ENCODE measurements around the gene PROCA1.
A peak's percentile ranks its signal among the peaks of the same experiment; 100 is the strongest.

PROCA1 gene

DNA sequence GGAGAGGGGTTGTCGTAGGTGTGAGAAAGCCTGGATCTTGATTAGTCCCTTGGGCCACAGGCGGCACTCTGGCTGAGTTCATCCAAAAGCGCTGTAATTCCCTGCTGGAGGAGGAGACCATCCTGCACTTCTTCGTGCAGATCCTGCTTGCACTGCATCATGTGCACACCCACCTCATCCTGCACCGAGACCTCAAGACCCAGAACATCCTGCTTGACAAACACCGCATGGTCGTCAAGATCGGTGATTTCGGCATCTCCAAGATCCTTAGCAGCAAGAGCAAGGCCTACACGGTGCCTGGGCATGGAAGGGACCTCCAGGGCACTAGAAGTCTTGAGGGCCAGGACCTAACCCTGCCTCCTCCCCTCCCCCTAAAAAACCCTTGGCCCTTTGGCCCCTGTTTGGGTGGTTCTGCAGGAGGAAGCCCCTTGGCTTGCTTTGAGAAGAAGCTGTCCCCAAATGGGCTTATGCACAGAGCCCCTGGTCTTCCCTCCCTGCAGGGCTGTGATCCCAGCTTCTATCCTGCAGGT, 23.1 kb upstream of the PROCA1 start:
- Histone ChIP-seq H3K27ac (ENCODE audit: low read length) (no peak overlapping the region), H3K9ac (ENCODE audit: low read length in 2 of 2) (no peak overlapping the region), H3K4me1 (ENCODE audit: control insufficient read depth, insufficient read depth, low read length) (no peaks in the 10 kb centered on the region)

DNA sequence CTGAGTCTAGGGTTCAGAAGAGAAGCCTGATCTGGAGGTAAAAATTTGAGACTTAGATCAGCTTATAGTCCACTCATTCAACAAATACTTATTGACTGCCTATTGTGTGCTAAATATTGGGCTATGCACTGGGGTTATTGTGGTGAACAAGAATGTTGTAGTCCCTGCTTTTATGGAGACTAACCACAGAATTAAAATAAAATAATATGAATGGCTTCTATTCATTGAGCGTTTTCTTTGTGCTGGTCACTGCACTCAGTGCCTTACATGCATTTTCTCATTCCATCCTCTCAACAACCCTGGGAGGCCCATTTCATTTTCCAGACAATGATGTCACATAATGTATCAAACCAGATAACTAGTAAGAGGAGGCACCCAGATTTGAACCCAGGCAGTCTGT, 21.7 kb upstream of the PROCA1 start:
- Histone ChIP-seq H3K36me3 (ENCODE audit: control insufficient read depth in 2 of 2, insufficient read depth in 2 of 2, low read length in 2 of 2) (peaks cover 0 to 2% of the 10 kb centered on the region in 2 donors), H3K27ac (ENCODE audit: low read length) (no peak overlapping the region)

More for the DNA sequence above, 23.1 kb upstream of the PROCA1 start:
- Histone ChIP-seq H3K4me3 (ENCODE audit: low read length in 2 of 2) (no peak overlapping the region), H3K36me3 (ENCODE audit: control insufficient read depth in 2 of 2, insufficient read depth in 2 of 2, low read length in 2 of 2) (peaks cover 0 to 2% of the 10 kb centered on the region in 2 donors), H3K9me3 (ENCODE audit: control insufficient read depth in 2 of 2, low read length in 2 of 2) (no peaks in the 10 kb centered on the region), H3K27me3 (ENCODE audit: control insufficient read depth in 1 of 2, insufficient read depth in 2 of 2, low read length in 2 of 2) (no peaks in the 10 kb centered on the region)

DNA sequence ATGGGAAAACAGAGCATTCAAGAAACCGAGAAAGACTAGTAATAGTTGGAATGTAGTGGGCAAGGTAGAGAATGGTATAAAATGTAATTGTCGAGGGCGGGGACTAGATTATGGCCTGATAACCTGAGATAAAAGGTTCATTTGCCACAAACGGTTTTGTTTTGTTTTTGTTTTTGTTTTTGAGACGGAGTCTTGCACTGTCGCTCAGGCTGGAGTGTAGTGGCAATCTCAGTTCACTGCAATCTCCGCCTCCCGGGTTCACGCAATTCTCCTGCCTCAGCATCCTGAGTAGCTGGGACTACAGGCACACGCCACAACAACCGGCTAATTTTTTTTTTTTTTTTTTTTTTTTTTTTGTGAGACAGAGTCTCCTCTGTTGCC, 18.3 kb upstream of the PROCA1 start:
- no peak overlapping the region for H3K27ac ChIP-seq (ENCODE audit: low read length)
- peaks cover 2 to 10% of the 10 kb centered on the region in 2 donors for H3K27me3 ChIP-seq (ENCODE audit: control insufficient read depth in 1 of 2, insufficient read depth in 2 of 2, low read length in 2 of 2)
- H3K36me3 ChIP-seq (ENCODE audit: control insufficient read depth in 2 of 2, insufficient read depth in 2 of 2, low read length in 2 of 2) = peaks cover 0 to 2% of the 10 kb centered on the region in 2 donors
- no peaks in the 10 kb centered on the region for H3K9me3 ChIP-seq (ENCODE audit: control insufficient read depth in 2 of 2, low read length in 2 of 2)
- no peak overlapping the region for H3K9ac ChIP-seq (ENCODE audit: low read length in 2 of 2)
- H3K4me3 ChIP-seq (ENCODE audit: low read length in 2 of 2) = no peak overlapping the region
- H3K4me1 ChIP-seq (ENCODE audit: control insufficient read depth, insufficient read depth, low read length) = peaks cover 36% of the 10 kb centered on the region

More for the DNA sequence above, 21.7 kb upstream of the PROCA1 start:
- H3K4me3 ChIP-seq (ENCODE audit: low read length in 2 of 2) = no peak overlapping the region
- H3K9me3 ChIP-seq (ENCODE audit: control insufficient read depth in 2 of 2, low read length in 2 of 2) = no peaks in the 10 kb centered on the region
- peaks cover 6% of the 10 kb centered on the region for H3K4me1 ChIP-seq (ENCODE audit: control insufficient read depth, insufficient read depth, low read length)
- no peaks in the 10 kb centered on the region for H3K27me3 ChIP-seq (ENCODE audit: control insufficient read depth in 1 of 2, insufficient read depth in 2 of 2, low read length in 2 of 2)
- no peak overlapping the region for H3K9ac ChIP-seq (ENCODE audit: low read length in 2 of 2)

DNA sequence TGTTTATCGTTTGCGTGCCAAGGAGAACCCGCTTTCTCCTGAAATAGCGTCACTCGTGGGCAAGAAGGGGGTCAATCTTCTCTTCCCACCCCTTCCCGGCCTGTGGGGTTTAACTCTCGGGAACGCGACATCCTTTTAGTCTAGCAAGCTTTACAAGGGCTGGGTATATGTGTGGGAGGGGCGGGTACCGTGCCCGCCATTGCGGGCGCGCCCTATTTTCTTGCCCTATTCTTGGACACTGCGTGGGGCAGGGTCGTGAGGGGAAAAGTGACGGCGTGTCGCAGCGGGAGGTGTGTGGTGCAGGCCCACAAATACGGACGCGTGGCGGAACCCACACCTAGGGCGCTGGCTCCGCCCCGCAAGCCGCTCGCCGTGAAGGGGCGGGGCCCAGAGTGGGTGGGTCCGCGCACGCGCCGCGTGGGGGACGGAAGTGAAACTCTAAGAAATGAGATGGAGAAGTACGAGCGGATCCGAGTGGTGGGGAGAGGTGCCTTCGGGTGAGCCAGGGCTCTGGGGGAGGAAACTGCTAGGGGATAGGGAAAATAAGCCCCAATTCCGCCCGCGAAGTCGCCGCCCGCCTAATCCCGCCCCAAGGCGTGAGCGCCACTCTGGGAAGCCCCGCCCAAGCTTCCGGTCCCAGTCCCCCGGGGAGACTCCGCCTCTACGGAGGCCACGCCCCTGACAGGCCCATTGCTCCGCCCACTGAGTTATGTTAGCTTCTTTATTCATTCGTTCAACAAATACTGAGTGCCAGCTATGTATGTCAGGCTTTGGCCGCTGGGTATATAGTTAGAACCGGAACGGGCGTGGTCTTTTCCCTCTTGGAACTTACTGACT, 16.9 kb upstream of the PROCA1 start, which contains the start of gene NEK8:
NEK8 (plus strand) TSS at position 425 of the 837 bp plus-strand sequence; CDS start at position 451, 26 bp downstream.
- peaks cover 2 to 10% of the 10 kb centered on the region in 2 donors for H3K27me3 ChIP-seq (ENCODE audit: control insufficient read depth in 1 of 2, insufficient read depth in 2 of 2, low read length in 2 of 2)
- H3K36me3 ChIP-seq (ENCODE audit: control insufficient read depth in 2 of 2, insufficient read depth in 2 of 2, low read length in 2 of 2) = peaks cover 7 to 8% of the 10 kb centered on the region in 2 donors
- H3K4me3 ChIP-seq (ENCODE audit: low read length in 2 of 2) = peak within 1 kb of the TSS; percentile 91 to 98
- H3K27ac ChIP-seq (ENCODE audit: low read length) = peak within 1 kb of the TSS; percentile 87
- no peaks in the 10 kb centered on the region for H3K9me3 ChIP-seq (ENCODE audit: control insufficient read depth in 2 of 2, low read length in 2 of 2)
- H3K4me1 ChIP-seq (ENCODE audit: control insufficient read depth, insufficient read depth, low read length) = peaks cover 37% of the 10 kb centered on the region
- H3K9ac ChIP-seq (ENCODE audit: low read length in 2 of 2) = peak within 1 kb of the TSS; percentile 77 to 88

DNA sequence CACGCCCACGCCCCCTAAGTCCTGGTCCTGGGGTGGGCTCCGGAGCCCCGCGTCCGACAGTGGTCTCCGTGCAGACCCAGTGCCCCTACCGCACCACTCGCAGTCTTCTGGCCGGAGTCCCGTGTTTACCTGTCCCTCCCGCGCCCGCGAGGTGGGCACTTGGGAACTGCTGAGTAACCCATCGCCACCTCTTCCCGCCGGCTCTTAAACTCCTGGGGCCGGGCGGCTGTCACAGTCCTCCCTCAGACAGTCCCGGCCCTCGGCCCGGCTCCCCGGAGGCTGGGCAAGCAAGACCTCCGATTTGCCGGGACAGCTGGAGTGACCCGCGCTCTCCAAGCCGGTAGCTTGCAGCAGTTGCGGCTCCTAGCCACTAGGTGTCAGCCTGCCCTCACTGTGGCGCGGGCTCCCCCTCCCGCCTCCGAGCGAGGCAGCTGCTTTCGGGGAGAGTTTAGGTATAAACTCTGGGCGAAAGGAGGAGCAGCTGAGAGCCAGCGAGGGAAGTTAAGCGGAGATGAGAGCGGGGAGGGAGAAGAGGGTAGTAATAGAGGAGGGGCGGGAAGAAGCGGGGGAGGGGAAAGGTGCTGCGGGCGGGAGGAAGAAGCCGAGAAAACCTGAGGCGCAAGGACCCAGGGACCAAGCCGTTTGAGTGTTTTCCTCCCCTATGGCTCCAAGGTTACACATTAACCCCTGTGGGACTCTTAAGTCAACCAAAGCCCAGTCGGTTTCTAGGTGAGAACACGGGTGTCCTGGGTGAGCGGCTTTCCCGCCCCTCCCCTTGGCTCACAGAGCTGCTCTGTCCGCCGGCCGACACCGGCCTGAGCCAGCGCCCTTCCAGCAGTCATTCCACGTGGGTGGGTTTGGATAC, 15.2 kb upstream of the PROCA1 start:
- peaks cover 39% of the 10 kb centered on the region for H3K4me1 ChIP-seq (ENCODE audit: control insufficient read depth, insufficient read depth, low read length)
- peaks cover 22% of the 10 kb centered on the region in 2 donors for H3K36me3 ChIP-seq (ENCODE audit: control insufficient read depth in 2 of 2, insufficient read depth in 2 of 2, low read length in 2 of 2)
- peak overlapping the region; percentile 2 for H3K27ac ChIP-seq (ENCODE audit: low read length)
- peaks cover 2 to 10% of the 10 kb centered on the region in 2 donors for H3K27me3 ChIP-seq (ENCODE audit: control insufficient read depth in 1 of 2, insufficient read depth in 2 of 2, low read length in 2 of 2)
- H3K9ac ChIP-seq (ENCODE audit: low read length in 2 of 2) = peak overlapping the region; percentile 43 to 51
- peak overlapping the region; percentile 61 to 91 for H3K4me3 ChIP-seq (ENCODE audit: low read length in 2 of 2)
- no peaks in the 10 kb centered on the region for H3K9me3 ChIP-seq (ENCODE audit: control insufficient read depth in 2 of 2, low read length in 2 of 2)

DNA sequence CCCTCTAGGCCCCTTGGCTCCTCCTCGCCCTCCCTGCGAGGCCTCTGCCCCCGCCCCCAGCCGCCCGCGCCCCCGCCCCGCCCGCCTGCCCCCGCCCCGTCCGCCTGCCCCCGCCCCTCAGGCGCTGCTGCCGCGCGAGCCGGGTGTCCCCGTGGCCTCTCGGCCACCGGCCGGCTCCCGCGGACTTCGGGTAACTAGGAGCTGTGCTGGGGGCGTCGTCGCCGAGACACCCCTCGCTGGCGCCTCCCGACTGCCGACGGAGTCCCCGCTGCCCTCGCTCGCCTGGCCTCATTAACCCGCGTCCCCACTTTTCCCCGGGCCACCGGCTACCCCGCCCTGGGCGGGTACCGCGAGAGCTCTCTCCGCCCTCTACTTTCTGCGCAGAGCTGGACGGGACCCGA, 14.5 kb upstream of the PROCA1 start, which contains the start of gene TLCD1:
TLCD1 (minus strand) TSS at position 8 of the 401 bp plus-strand sequence. CDS start 136 bp downstream, outside the sequence.
- Histone ChIP-seq H3K4me1 (ENCODE audit: control insufficient read depth, insufficient read depth, low read length) (peaks cover 46% of the 10 kb centered on the region), H3K9me3 (ENCODE audit: control insufficient read depth in 2 of 2, low read length in 2 of 2) (no peaks in the 10 kb centered on the region)

DNA sequence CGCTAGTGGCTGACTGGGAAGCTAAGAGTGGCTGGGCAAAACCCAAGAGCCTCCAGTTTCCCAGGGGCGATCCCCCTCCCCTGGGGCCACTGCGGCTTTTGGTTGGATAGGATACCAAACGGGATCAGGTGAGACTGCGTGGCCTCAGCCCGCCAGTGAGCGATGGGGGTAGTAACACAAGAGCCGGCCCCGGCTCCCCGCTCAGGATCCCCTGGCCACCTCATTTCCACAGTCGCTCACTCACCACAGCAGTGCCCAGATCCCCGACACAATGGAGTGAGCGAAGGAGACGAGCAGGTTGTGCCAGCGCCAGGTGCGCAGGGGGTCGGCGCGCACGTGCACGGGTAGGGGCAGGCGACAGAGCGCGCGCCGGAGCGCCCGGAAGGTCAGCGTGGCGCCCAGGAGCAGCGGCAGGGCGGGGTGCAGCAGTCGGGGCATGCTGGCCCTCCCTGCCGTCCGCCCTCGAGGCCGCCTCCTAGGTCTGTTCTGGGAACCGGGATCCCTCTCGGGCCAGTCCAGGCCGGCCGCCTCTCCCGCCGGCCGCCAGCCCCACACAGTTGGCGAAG, 14.1 kb upstream of the PROCA1 start:
- H3K4me1 ChIP-seq (ENCODE audit: control insufficient read depth, insufficient read depth, low read length) = peaks cover 51% of the 10 kb centered on the region
- peaks cover 2 to 10% of the 10 kb centered on the region in 2 donors for H3K27me3 ChIP-seq (ENCODE audit: control insufficient read depth in 1 of 2, insufficient read depth in 2 of 2, low read length in 2 of 2)
- no peak overlapping the region for H3K27ac ChIP-seq (ENCODE audit: low read length)
- peak overlapping the region in 1 of 2 donors; percentile 64 for H3K4me3 ChIP-seq (ENCODE audit: low read length in 2 of 2)
- no peak overlapping the region for H3K9ac ChIP-seq (ENCODE audit: low read length in 2 of 2)
- peaks cover 22 to 27% of the 10 kb centered on the region in 2 donors for H3K36me3 ChIP-seq (ENCODE audit: control insufficient read depth in 2 of 2, insufficient read depth in 2 of 2, low read length in 2 of 2)
- H3K9me3 ChIP-seq (ENCODE audit: control insufficient read depth in 2 of 2, low read length in 2 of 2) = no peaks in the 10 kb centered on the region

More for the DNA sequence above, 14.5 kb upstream of the PROCA1 start, which contains the start of gene TLCD1:
- peak within 1 kb of the TSS; percentile 43 to 51 for H3K9ac ChIP-seq (ENCODE audit: low read length in 2 of 2)
- peak within 1 kb of the TSS; percentile 2 for H3K27ac ChIP-seq (ENCODE audit: low read length)
- peak within 1 kb of the TSS; percentile 61 to 91 for H3K4me3 ChIP-seq (ENCODE audit: low read length in 2 of 2)
- H3K27me3 ChIP-seq (ENCODE audit: control insufficient read depth in 1 of 2, insufficient read depth in 2 of 2, low read length in 2 of 2) = peaks cover 2 to 10% of the 10 kb centered on the region in 2 donors
- peaks cover 22 to 27% of the 10 kb centered on the region in 2 donors for H3K36me3 ChIP-seq (ENCODE audit: control insufficient read depth in 2 of 2, insufficient read depth in 2 of 2, low read length in 2 of 2)

DNA sequence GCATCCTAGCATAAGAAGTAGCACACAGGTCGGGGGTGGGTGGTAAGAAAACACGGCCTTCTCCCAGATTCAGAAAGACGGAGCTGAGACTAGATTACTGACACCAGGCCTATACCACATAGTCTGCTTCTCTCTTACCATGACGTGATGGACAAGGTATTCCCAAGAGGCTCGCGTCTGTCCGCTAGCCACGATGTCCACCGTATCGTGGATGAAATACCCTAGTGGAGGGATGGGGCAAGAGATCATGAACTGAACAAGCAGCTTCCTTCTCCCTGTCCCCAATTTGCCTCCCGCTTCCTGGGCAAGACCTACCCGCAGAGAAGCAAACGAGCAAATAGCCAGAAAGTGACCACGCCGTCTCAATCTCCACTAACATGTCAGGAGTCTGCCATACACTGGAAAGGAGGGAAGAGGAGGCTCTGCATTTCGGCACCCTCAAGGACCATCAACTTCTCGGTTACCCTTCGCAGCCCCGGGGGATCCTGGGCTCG, 13.5 kb upstream of the PROCA1 start:
- Histone ChIP-seq H3K9me3 (ENCODE audit: control insufficient read depth in 2 of 2, low read length in 2 of 2) (no peaks in the 10 kb centered on the region), H3K9ac (ENCODE audit: low read length in 2 of 2) (no peak overlapping the region), H3K27me3 (ENCODE audit: control insufficient read depth in 1 of 2, insufficient read depth in 2 of 2, low read length in 2 of 2) (peaks cover 2 to 10% of the 10 kb centered on the region in 2 donors), H3K27ac (ENCODE audit: low read length) (no peak overlapping the region), H3K4me1 (ENCODE audit: control insufficient read depth, insufficient read depth, low read length) (peaks cover 56% of the 10 kb centered on the region), H3K4me3 (ENCODE audit: low read length in 2 of 2) (no peak overlapping the region), H3K36me3 (ENCODE audit: control insufficient read depth in 2 of 2, insufficient read depth in 2 of 2, low read length in 2 of 2) (peaks cover 22 to 27% of the 10 kb centered on the region in 2 donors)

DNA sequence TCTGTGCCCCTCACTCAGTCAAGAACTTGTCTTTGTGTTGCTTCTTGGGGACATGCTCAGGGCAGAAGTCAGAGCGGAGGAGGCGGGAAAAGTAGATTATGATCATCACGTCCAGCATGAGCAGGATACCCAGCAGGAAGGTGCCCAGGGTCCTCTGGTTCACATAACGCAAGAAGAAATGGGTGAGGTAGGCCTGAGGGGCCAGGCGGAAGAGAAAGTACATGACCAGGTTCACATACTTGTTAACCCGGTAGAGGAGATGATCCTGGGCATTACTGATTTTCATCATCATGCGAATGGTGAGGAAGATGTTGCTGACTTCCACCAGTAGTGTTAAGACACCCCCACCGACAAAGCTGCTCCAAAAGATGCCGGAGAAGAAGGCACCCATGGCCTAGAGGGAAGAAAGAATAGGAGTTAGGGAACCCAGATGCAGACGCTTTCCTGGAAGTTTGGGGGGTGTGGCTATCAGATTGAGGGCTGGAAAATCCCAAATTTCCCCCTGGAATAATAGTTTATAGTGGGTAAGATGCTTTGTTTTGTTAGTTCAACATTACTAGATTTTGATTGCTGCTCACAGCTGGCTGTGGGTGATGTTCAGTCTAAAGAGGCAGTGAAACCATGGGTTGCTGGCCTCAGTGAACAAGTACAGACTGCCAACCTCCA, 12.9 kb upstream of the PROCA1 start:
- no peak overlapping the region for H3K4me3 ChIP-seq (ENCODE audit: low read length in 2 of 2)
- no peak overlapping the region for H3K9ac ChIP-seq (ENCODE audit: low read length in 2 of 2)
- no peak overlapping the region for H3K27ac ChIP-seq (ENCODE audit: low read length)
- peaks cover 22 to 27% of the 10 kb centered on the region in 2 donors for H3K36me3 ChIP-seq (ENCODE audit: control insufficient read depth in 2 of 2, insufficient read depth in 2 of 2, low read length in 2 of 2)
- peaks cover 56% of the 10 kb centered on the region for H3K4me1 ChIP-seq (ENCODE audit: control insufficient read depth, insufficient read depth, low read length)
- H3K9me3 ChIP-seq (ENCODE audit: control insufficient read depth in 2 of 2, low read length in 2 of 2) = no peaks in the 10 kb centered on the region
- peaks cover 2 to 10% of the 10 kb centered on the region in 2 donors for H3K27me3 ChIP-seq (ENCODE audit: control insufficient read depth in 1 of 2, insufficient read depth in 2 of 2, low read length in 2 of 2)

All from stomach smooth muscle (tissue), 2 donors.